ENCODE measurements around the gene SMOC2.

SMOC2 gene

GRCh38 chr6:168634541-168635328, 193.8 kb downstream of the SMOC2 start:
- DNase-seq = no peak

- no peak for DNase-seq
Measured at GRCh38 chr6:168636147-168637004, 195.4 kb downstream of the SMOC2 start.

GRCh38 chr6:168637834-168638233, 196.8 kb downstream of the SMOC2 start:
- no peak for DNase-seq

- DNase-seq = no peak
Measured at GRCh38 chr6:168638468-168639271, 197.7 kb downstream of the SMOC2 start.

- no peak for DNase-seq
Measured at GRCh38 chr6:168640181-168640580, 199.2 kb downstream of the SMOC2 start.

DNA sequence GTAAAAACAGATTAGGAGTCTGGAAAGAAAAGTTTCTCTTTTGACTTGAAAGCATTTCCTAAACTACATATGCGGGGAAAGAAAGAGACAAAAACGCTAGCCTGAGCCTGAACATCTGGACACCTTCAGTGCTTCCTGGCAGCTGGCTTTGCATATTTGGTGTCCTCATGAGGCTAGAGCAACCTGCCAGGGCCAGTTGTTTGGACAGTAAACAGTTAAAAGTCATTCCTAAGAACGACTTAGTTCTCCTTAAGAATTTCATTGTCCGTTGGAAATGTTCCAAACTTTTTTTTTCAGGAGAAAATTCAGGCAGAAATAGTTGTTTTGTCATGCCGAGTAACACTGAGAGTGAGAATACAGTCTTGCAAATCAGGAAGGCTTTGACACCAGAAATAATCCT, 199.8 kb downstream of the SMOC2 start:
- DNase-seq = no peak

- DNase-seq = no peak
Measured at GRCh38 chr6:168641446-168641845, 200.5 kb downstream of the SMOC2 start.

DNA sequence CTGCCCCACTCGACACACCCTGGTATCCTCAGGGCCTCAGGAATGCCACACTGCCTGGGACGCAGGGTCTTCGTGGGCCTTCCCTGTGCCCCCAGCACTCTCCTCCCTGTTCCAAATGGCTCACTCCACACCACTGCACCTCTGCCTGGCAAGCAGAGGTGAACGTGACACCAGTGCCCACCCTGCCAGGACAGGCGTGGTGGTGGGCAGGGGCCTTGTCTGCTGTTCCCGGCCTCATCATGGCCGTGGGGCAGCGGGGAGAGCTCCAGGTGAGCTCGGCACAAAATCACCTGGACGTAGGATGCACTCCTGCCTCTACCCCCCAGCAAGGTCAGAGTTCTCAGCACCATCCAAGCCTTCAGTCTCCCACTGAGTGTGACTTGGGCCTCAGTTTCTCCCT, 202.4 kb downstream of the SMOC2 start:
- DNase-seq = no peak

DNA sequence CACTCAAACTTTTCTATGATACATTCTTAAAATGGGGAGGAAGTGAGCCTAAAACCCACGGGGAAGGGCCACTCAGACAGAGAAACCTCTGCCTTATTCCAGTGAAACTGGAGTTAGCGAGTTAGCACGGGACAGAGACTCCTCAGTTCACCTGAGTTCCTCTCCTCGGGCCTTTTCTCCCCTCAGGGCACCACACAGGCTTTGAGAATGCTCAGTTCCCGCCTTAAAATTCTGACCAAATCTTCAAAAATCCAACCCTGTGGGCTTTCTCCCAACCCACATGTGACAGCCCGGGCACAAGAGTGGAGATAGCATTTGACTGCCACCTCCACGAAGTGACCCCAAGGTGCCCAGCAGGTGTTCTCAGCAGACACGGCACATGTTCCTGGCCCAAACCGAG, 204.3 kb downstream of the SMOC2 start:
- DNase-seq = no peak

DNA sequence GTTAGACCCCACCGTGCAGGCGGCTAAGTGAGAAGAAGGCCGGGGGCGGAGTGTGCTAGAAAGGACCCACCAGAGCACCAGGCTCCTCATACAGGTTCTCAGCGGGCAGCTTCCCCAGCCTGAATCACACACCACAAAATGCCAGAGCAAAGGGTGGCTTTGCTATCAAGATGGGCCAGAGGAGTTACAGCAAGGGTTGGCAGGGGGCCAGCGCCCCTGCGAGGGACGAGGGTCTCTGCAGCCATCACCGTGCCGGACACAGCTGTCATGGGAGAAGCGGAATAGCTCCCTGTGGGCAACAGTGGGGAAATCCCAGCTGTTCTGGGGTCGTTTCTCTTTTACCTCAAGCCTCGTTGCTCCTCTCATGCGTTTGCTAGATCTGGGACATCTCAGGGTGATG, 206.3 kb downstream of the SMOC2 start:
- no peak for DNase-seq

- no peak for DNase-seq
Measured at GRCh38 chr6:168648240-168649125, 207.5 kb downstream of the SMOC2 start.

DNA sequence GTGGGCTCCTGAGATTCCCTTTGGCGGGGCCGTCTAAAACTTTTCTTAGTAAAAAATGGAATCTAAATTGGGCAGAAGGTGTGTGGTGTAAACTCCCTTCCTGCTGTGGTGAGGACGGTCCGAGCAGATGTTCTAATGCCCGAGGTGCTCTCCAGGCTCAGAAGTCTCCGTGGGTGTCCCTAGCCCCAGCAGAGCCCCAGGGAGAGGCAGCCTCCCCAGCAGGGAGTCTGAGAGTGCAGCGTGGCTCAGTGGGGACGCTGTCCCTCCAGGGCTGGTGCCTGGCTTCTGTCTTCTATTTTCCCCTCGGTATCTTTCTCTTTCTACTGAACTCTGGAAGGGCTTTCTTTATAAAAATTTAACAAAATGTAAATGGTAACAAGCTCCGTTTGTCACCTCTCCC, 208.2 kb downstream of the SMOC2 start:
- DNase-seq = no peak

DNA sequence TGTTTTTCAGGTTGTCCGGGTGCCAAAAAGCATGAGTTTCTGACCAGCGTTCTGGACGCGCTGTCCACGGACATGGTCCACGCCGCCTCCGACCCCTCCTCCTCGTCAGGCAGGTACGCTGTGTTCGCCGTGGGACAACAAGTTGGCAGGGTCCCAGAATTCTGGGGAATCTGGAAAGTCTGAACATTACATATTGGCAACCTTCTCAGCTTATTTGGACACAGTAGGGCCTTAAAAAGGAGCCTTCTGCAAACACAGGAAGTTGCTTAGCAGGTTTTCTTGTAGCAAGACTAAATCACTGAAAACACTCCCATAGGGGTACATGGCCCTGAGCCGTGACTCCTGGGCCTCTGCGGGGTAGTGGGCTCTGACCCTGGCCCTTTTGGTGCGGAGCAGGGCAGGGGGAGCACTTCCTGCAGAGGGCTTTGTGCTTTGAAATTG, 209.7 kb downstream of the SMOC2 start:
- no peak for DNase-seq

- no peak for DNase-seq
Measured at GRCh38 chr6:168655462-168656152, 214.6 kb downstream of the SMOC2 start.

GRCh38 chr6:168658059-168658458, 217.1 kb downstream of the SMOC2 start:
- DNase-seq = no peak

DNA sequence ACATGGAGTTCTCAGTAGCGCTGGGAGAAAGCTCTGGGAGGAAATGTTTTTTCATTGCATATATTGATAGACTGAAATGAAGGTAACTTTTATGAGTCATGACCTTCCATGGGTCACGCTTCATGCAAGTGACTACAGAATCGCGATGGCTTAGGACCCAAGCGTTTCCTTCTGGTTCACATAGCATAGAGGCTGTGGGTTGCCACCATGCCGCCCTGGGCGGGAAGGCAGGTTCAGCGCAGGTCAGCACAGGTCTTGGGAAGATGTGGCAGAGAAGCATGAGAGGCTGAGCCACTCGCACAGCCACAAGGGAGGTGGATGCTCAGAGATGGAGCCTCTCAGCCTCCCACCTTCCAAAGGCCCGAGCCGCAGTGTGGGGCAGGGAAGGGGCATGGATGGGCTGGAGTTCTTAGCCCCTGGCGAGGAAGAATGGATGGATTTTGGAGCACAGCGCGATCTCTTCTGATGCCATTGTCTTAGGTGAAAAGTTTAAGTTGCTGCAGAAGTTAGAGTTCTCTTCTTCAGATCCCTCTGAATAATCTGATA, 219.5 kb downstream of the SMOC2 start:
- DNase-seq = no peak

GRCh38 chr6:168662301-168662936, 221.4 kb downstream of the SMOC2 start:
- no peak for DNase-seq

DNA sequence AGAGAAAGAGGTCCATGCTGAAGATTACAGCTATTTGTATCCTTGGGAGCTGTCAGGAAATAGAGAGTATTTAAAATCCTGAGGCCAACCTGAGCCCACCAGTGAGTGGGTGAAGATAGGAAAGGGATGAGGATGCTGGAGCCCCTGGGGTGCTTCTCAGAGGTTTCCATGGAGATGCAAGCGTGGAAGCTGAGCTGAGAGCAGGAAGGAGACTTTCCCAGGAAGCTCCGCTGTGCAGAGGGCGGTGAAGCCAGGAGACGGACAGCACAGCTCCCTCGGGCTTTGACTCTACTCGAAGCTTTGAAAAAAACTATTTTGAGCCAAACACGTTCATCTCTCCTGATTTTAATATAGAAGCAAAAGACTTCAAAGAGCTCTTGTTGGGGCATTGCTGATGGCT, 222.1 kb downstream of the SMOC2 start:
- DNase-seq = no peak

- no peak for DNase-seq
Measured at GRCh38 chr6:168664956-168665355, 224.0 kb downstream of the SMOC2 start.

- DNase-seq = no peak
Measured at GRCh38 chr6:168666170-168666569, 225.2 kb downstream of the SMOC2 start.
